Heart left ventricle (tissue), 16 donors: ENCODE results near the gene IGFBP3. TPM values are rescaled to one million over a fixed set of nuclear protein-coding genes. Genes with fewer than 3 reads are reported as not detected.

ENCODE experiments used
- ATAC-seq, 4 donors: fragments of 200-7000 bp; cut with Tn5 transposase; one replicate each; pipeline ENCODE4 v1.9.1; 2020 to 2022; ENCODE audit warnings: moderate library complexity in 4 of 4, mild to moderate bottlenecking in 3 of 4, moderate number of reproducible peaks in 1 of 4
- DNase-seq, 5 donors: peaks; one replicate each; pipeline ENCODE4 v3.0.0-alpha.2; 2020
- H3K27ac ChIP-seq, 12 donors: fragments of 200-600 bp; sonication (generic) in 4 of 12; one replicate each; pipeline versions ENCODE4 v1.5.0 to v1.8.0; 2016 to 2022; ENCODE audit warnings: mild to moderate bottlenecking in 2 of 12
- H3K27me3 ChIP-seq, 9 donors: fragments of 200-600 bp; sonication (generic) in 2 of 9; one replicate each; pipeline versions ENCODE4 v1.5.1 to v1.8.0; 2016 to 2022; ENCODE audit warnings: mild to moderate bottlenecking in 3 of 9
- H3K36me3 ChIP-seq, 9 donors: fragments of 200-600 bp; sonication (generic) in 2 of 9; one replicate each; pipeline versions ENCODE4 v1.5.0 to v1.8.0; 2018 to 2022; ENCODE audit warnings: mild to moderate bottlenecking in 2 of 9
- H3K4me1 ChIP-seq, 12 donors: fragments of 200-600 bp; sonication (generic) in 4 of 12; one replicate each; pipeline versions ENCODE4 v1.5.0 to v1.8.0; 2016 to 2022; ENCODE audit warnings: mild to moderate bottlenecking in 3 of 12
- H3K4me3 ChIP-seq, 12 donors: fragments of 200-600 bp; sonication (generic) in 4 of 12; one replicate each; pipeline versions ENCODE4 v1.5.0 to v1.8.0; 2017 to 2022; ENCODE audit warnings: mild to moderate bottlenecking in 9 of 12, moderate library complexity in 4 of 12
- H3K9me3 ChIP-seq, 12 donors: fragments of 200-600 bp; sonication (generic) in 4 of 12; one replicate each; pipeline versions ENCODE4 v1.5.0 to v1.8.0; 2016 to 2022; ENCODE audit warnings: mild to moderate bottlenecking in 1 of 12
- POLR2A ChIP-seq, 2 donors: fragments of 450-650 bp; IDR thresholded peaks; one replicate each; pipeline ENCODE4 v1.6.1; 2017; ENCODE audit warnings: antibody characterized with exemption in 2 of 2, mild to moderate bottlenecking in 2 of 2, moderate library complexity in 2 of 2
- WGBS, 4 donors: extraction: QIAGEN DNeasy Blood & Tissue Kit in 2 of 4; methylation state at CpG; one replicate each; pipeline versions ENCODE4 v1.1.5 to v1.1.7; 2013 to 2018; 5-methylcytosine and 5-hydroxymethylcytosine counted together
- intact Hi-C, 10 donors: fragments of 100-400 bp; cut with DNase I; formaldehyde crosslinking; loops; one replicate each; pipeline versions ENCODE4 v1.11.1 to v1.14.2; 2022
- long read RNA-seq, 3 donors: library from polyadenylated mRNA; unstranded; transcript quantifications; one replicate each; pipeline ENCODE4 v2.0.0, GENCODE V29; 2020 to 2021
- polyA plus RNA-seq, 2 donors: library from polyadenylated mRNA; stranded (reverse); fragments of 200-250 nt; gene quantifications; one replicate each; pipeline ENCODE4 v1.2.3, GENCODE V29; 2013
- total RNA-seq, 9 donors: library from RNA; depleted of rRNA in 2 of 9; stranded (reverse); fragments of >200 nt in 2 of 9; fragmentation: NEBNext Ultra II Directional in 3 of 9; extraction: Animal tissue kit (Norgen Biotek cat#: 25700) in 3 of 9; gene quantifications; one replicate each; pipeline versions ENCODE4 v1.1.0 to v1.2.4, GENCODE V29; 2016 to 2023
- TF ChIP-seq, protein P1 (sequence below), 12 donors: fragments of 200-600 bp; sonication (generic) in 4 of 12; IDR thresholded peaks; one replicate each; pipeline versions ENCODE4 v1.5.0 to v1.8.0; 2018 to 2022; ENCODE audit warnings: antibody characterized with exemption in 12 of 12, mild to moderate bottlenecking in 5 of 12
- donor health status: ischemic (EF 13 %, LVEDD 7.1; RV severe dilation, severe dysfunction).
- donor health status: healthy with polysubstance abuse.
- donor health status: DM: no; HTN: yes; CAD: no.
- donor health status: DM: no; HTN: no; CAD: no.
- donor health status: ischemic (EF 25% LVEDD 6.9; RV normal size, moderate dysfunction).
- donor health status: ischemic (EF 25% LVEDD 5.7; RV mildly dilated, moderate dysfunction).
- donor health status: healthy.
- donor health status: DM: yes; HTN: yes; CAD: no.
- donor health status: ischemic (EF 35%, LVEDD 5.7; RV mildly dilated, moderate dysfunction).
- donor health status: nonischemic (EF 11% LVEDD 7.7; RV severe dilation, severe dysfunction).
- donor health status: DM: yes; HTN: yes; CAD: no.
- donor health status: PGD.
- donor health status: ischemic (EF 29% LVEDD 5.4; RV normal size, mild dysfunction).
- donor health status: nonischemic (EF 23%, LVEDD 6.1; RV moderate dilation, normal function).

IGFBP3 gene, protein sequence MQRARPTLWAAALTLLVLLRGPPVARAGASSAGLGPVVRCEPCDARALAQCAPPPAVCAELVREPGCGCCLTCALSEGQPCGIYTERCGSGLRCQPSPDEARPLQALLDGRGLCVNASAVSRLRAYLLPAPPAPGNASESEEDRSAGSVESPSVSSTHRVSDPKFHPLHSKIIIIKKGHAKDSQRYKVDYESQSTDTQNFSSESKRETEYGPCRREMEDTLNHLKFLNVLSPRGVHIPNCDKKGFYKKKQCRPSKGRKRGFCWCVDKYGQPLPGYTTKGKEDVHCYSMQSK
- total RNA-seq (100 to 1,000 TPM in 2 of 9 donors, 10 to 100 TPM in 7; 18.1 to 141 (median 66.3) TPM), polyA plus RNA-seq (100 to 1,000 TPM in 1 of 2 donors, 10 to 100 TPM in 1; 54.4 to 165 TPM)
- long read RNA-seq, donor 1, transcript IGFBP3-201 (5 exons, 2,262 nt) = major isoform, 40 of 46 reads
- long read RNA-seq, donor 1, partial matches to known transcripts = 3 of 46 reads
- long read RNA-seq, donor 1, other reads (novel, unspliced or antisense) = 2 of 46 reads
- long read RNA-seq, donor 2, transcript IGFBP3-201 (5 exons, 2,262 nt) = major isoform, 11 of 19 reads
- long read RNA-seq, donor 2, partial matches to known transcripts = 1 of 19 reads
- long read RNA-seq, donor 2, other reads (novel, unspliced or antisense) = 6 of 19 reads
- long read RNA-seq, donor 3, transcript IGFBP3-201 (5 exons, 2,262 nt) = major isoform, 12 of 13 reads
- long read RNA-seq, donor 3, partial matches to known transcripts = 0 of 13 reads
- long read RNA-seq, donor 3, other reads (novel, unspliced or antisense) = 0 of 13 reads

DNA sequence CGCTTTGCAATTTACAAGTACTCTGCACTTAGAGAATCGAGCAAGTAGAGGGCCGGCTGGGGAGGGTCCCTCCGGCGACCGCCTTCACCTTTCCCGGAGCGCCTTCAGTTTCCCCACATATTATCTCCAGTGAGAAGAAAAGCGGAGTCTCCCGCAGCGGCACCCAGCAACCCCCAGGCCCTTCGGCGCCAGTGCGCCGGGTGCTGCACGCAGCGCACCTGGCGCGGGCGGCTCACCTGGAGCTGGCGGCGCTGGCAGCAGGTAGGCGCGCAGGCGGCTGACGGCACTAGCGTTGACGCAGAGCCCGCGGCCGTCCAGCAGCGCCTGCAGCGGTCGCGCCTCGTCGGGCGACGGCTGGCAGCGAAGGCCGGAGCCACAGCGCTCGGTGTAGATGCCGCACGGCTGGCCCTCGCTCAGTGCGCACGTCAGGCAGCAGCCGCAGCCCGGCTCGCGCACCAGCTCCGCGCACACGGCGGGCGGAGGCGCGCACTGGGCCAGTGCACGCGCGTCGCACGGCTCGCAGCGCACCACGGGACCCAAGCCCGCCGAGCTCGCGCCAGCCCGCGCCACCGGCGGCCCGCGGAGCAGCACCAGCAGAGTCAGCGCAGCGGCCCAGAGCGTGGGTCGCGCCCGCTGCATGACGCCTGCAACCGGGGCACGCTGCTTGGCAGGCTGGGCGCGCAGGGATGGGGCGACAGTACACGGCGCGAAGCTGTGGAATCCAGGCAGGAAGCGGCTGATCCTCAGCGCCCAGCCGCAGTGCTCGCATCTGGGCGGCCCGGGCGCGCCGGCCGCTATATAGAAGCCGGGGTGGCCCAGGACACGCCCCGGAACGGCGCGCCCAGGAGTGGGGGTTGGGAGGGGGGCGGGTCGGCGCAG lies at the start of gene IGFBP3:
Gene IGFBP3 (minus strand): TSS at position 771 of the 879 bp plus-strand sequence. CDS start 132 bp downstream, at position 639.
- peak; percentile 45 to 72 (median 55) for DNase-seq
- Histone ChIP-seq H3K4me3 (peak within 1 kb of the TSS; percentile 24 to 72 (median 59)), H3K27ac (peak within 1 kb of the TSS in 9 of 12 donors; percentile 9 to 75 (median 58)), H3K36me3 (peaks cover 0 to 17% (median 4%) of the 10 kb centered on the region in 9 donors), H3K4me1 (peaks cover 0 to 49% (median 22%) of the 10 kb centered on the region in 12 donors), H3K9me3 (no peaks in the 10 kb centered on the region), H3K27me3 (peaks cover 0 to 56% (median 0%) of the 10 kb centered on the region in 9 donors)
- TF ChIP-seq, protein P1, sequence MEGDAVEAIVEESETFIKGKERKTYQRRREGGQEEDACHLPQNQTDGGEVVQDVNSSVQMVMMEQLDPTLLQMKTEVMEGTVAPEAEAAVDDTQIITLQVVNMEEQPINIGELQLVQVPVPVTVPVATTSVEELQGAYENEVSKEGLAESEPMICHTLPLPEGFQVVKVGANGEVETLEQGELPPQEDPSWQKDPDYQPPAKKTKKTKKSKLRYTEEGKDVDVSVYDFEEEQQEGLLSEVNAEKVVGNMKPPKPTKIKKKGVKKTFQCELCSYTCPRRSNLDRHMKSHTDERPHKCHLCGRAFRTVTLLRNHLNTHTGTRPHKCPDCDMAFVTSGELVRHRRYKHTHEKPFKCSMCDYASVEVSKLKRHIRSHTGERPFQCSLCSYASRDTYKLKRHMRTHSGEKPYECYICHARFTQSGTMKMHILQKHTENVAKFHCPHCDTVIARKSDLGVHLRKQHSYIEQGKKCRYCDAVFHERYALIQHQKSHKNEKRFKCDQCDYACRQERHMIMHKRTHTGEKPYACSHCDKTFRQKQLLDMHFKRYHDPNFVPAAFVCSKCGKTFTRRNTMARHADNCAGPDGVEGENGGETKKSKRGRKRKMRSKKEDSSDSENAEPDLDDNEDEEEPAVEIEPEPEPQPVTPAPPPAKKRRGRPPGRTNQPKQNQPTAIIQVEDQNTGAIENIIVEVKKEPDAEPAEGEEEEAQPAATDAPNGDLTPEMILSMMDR (IDR thresholded peaks at IDR 0.05) = no peak
- peak in 1 of 2 donors; percentile 41 for TF ChIP-seq POLR2A (IDR thresholded peaks at IDR 0.05)
- 0 to 5% (median 1%) methylated on average over 12 to 111 of the region's 111 CpGs for WGBS, 4 donors
- ATAC-seq = peak; percentile 22 to 84 (median 74)
- intact Hi-C loops = loop anchor here in 7 of 10 donors (5.0 to 10.0 kb wide), 15 partner anchors 134 to 1334 kb away; no protein-coding TSS in a partner anchor

DNA sequence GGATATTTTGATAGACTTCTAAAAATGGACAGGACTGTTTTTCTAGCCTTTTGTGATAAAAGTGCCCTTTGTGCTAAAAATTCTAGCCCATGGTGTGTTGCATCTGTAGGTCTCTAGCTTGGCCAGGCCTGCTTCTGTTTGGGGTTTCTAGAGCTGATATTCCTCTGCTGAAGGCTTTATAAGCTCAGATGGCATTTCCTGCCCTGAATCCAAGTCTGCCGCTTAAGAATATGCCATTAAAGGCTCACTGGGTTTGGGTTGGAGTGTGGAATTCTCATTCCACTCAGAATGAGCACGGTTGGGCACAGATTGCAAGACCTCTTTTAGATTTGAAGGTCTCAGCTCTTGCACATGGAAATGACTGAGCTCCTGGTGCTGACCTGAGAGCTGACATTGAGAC lies 49.4 kb upstream of the IGFBP3 start:
- TF ChIP-seq, protein P1 (IDR thresholded peaks at IDR 0.05) = no peak
- no peak for TF ChIP-seq POLR2A (IDR thresholded peaks at IDR 0.05)
- Histone ChIP-seq H3K27ac (no peak overlapping the region), H3K27me3 (no peaks in the 10 kb centered on the region), H3K4me1 (peaks cover 0 to 8% (median 0%) of the 10 kb centered on the region in 12 donors), H3K9me3 (no peaks in the 10 kb centered on the region), H3K36me3 (no peaks in the 10 kb centered on the region), H3K4me3 (no peak overlapping the region)
- 64 to 80% (median 79%) methylated on average over 2 of the region's 2 CpGs for WGBS, 4 donors
- DNase-seq (no peak), ATAC-seq (no peak)
- intact Hi-C loops = no loop called here

DNA sequence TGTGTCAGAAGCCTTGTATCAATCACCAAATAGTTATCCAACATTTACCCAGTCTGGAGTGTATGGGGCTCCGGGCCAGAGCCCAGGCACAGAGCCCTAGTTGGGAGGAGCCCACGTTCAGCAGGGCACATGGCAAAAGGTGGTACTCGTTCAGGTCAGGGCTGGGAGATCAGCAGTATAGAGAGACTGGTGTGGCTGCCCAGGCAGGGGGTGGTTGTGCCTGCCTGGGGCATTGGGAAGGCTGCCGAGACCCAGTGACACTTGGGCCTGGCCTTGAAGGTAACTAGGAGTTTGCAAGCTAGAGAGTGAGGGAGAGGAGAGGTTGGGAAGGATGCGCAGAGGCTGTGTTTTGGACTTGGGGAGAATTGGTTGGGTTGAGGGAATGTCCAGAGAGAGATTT lies 48.9 kb upstream of the IGFBP3 start:
- 91 to 95% (median 93%) methylated on average over 5 of the region's 5 CpGs for WGBS, 4 donors
- H3K27me3 ChIP-seq = no peaks in the 10 kb centered on the region
- no peaks in the 10 kb centered on the region for H3K9me3 ChIP-seq
- TF ChIP-seq, protein P1 (IDR thresholded peaks at IDR 0.05) = no peak
- no peak for TF ChIP-seq POLR2A (IDR thresholded peaks at IDR 0.05)
- no peaks in the 10 kb centered on the region for H3K36me3 ChIP-seq
- DNase-seq (no peak), ATAC-seq (no peak)
- no peak overlapping the region for H3K27ac ChIP-seq
- H3K4me3 ChIP-seq = no peak overlapping the region
- peaks cover 0 to 8% (median 0%) of the 10 kb centered on the region in 12 donors for H3K4me1 ChIP-seq
- intact Hi-C loops = no loop called here
